Neural cell (in vitro differentiated cells): ENCODE measurements around the gene UNC5B. TPM values are rescaled to one million over a fixed set of nuclear protein-coding genes. Genes with fewer than 3 reads are reported as not detected.

ENCODE experiments used
- H2AFZ ChIP-seq: fragments of 200-600, 300-800 bp; sonication (generic), shearing (Covaris generic); 2 replicates; pipeline ENCODE4 v1.6.0; 2014; ENCODE audit warnings: low read depth, mild to moderate bottlenecking, antibody characterized with exemption, low read length, moderate library complexity
- H3F3A ChIP-seq: fragments of 200-600 bp; shearing (Covaris generic); 2 replicates; pipeline ENCODE4 v1.6.1; 2016; ENCODE audit warnings: mild to moderate bottlenecking, moderate library complexity, mixed read lengths, antibody characterized with exemption, low read length; ENCODE audit not compliant: insufficient read depth, poor library complexity, severe bottlenecking
- H3K27ac ChIP-seq: fragments of 200-600, 300-800 bp; sonication (generic), shearing (Covaris generic); 2 replicates; pipeline ENCODE4 v1.5.1; 2014; ENCODE audit warnings: mild to moderate bottlenecking, low read length, moderate library complexity
- H3K27me3 ChIP-seq: fragments of 300-800, 200-600 bp; sonication (generic), shearing (Covaris generic); 2 replicates; pipeline ENCODE4 v1.6.0; 2014; ENCODE audit warnings: mild to moderate bottlenecking, low read depth, low read length, moderate library complexity; ENCODE audit not compliant: insufficient read depth
- H3K36me3 ChIP-seq: fragments of 300-800, 200-600 bp; sonication (generic), shearing (Covaris generic); 2 replicates; pipeline ENCODE4 v1.5.1; 2014; ENCODE audit warnings: mild to moderate bottlenecking, antibody characterized with exemption, low read length, moderate library complexity; ENCODE audit not compliant: insufficient read depth
- H3K4me2 ChIP-seq: fragments of 300-800, 200-600 bp; sonication (generic), shearing (Covaris generic); 2 replicates; pipeline ENCODE4 v1.6.0; 2014; ENCODE audit warnings: mild to moderate bottlenecking, low read length
- H3K4me3 ChIP-seq: fragments of 300-800, 200-600 bp; sonication (generic), shearing (Covaris generic); 2 replicates; pipeline ENCODE4 v1.5.1; 2014; ENCODE audit warnings: mild to moderate bottlenecking, low read length, moderate library complexity
- H3K79me2 ChIP-seq: fragments of 200-600 bp; shearing (Covaris generic); replicated peaks from 2 replicates; pipeline ENCODE4 v1.6.0; 2014; ENCODE audit warnings: mild to moderate bottlenecking, low read length, moderate library complexity; ENCODE audit not compliant: insufficient read depth
- H3K9ac ChIP-seq: fragments of 300-800, 200-600 bp; sonication (generic), shearing (Covaris generic); 2 replicates; pipeline ENCODE4 v1.6.1; 2016; ENCODE audit warnings: mild to moderate bottlenecking, low read length, mixed read lengths
- H3K9me2 ChIP-seq: fragments of 200-600 bp; shearing (Covaris generic); 2 replicates; pipeline ENCODE4 v1.6.1; 2016; ENCODE audit warnings: mild to moderate bottlenecking, low read length, mixed read lengths; ENCODE audit not compliant: insufficient read depth
- H3K9me3 ChIP-seq: fragments of 200-600, 300-800 bp; sonication (generic), shearing (Covaris generic); 2 replicates; pipeline ENCODE4 v1.6.1; 2016; ENCODE audit warnings: mild to moderate bottlenecking, mixed run types, low read length, moderate library complexity, mixed read lengths
- H4K20me1 ChIP-seq: fragments of 200-600 bp; shearing (Covaris generic); 2 replicates; pipeline ENCODE4 v1.6.1; 2016; ENCODE audit warnings: mild to moderate bottlenecking, mixed run types; ENCODE audit not compliant: insufficient read depth
- EP300 ChIP-seq: fragments of 450-650 bp; conservative IDR thresholded peaks from 2 replicates; pipeline ENCODE4 v1.6.1; 2014; ENCODE audit warnings: antibody characterized with exemption, mild to moderate bottlenecking, moderate library complexity; ENCODE audit not compliant: poor library complexity, severe bottlenecking
- EZH2 ChIP-seq: fragments of 200-600, 300-800 bp; shearing (Covaris generic), sonication (generic); IDR thresholded peaks from 2 replicates; pipeline ENCODE4 v1.6.1; 2014; ENCODE audit warnings: antibody characterized with exemption, low read length, borderline replicate concordance, mild to moderate bottlenecking; ENCODE audit not compliant: insufficient read depth, poor library complexity, severe bottlenecking
- MXI1 ChIP-seq: fragments of 450-650 bp; conservative IDR thresholded peaks from 2 replicates; pipeline ENCODE4 v1.6.1; 2014; ENCODE audit warnings: antibody characterized with exemption, mild to moderate bottlenecking; ENCODE audit not compliant: poor library complexity, severe bottlenecking
- POLR2AphosphoS5 ChIP-seq: IDR thresholded peaks from 2 replicates; pipeline ENCODE4 v1.6.1; 2012
- RAD21 ChIP-seq: fragments of 450-650 bp; conservative IDR thresholded peaks from 2 replicates; pipeline ENCODE4 v1.6.1; 2014; ENCODE audit warnings: antibody characterized with exemption, mild to moderate bottlenecking, moderate library complexity
- SMC3 ChIP-seq: fragments of 450-650 bp; conservative IDR thresholded peaks from 2 replicates; pipeline ENCODE4 v1.6.1; 2014; ENCODE audit warnings: antibody characterized with exemption, mild to moderate bottlenecking, moderate library complexity; ENCODE audit not compliant: poor library complexity
- TAF1 ChIP-seq: IDR thresholded peaks from 2 replicates; pipeline ENCODE4 v1.6.1; 2012; ENCODE audit warnings: low read depth
- polyA plus RNA-seq: library from polyadenylated mRNA; depleted of rRNA; stranded (reverse); fragments of >200 nt; gene quantifications from 2 replicates; pipeline ENCODE4 v1.2.3, GENCODE V29; 2014
- TF ChIP-seq, protein P1 (sequence below): fragments of 450-650 bp; IDR thresholded peaks from 2 replicates; pipeline ENCODE4 v1.5.1; 2014; ENCODE audit warnings: antibody characterized with exemption, mild to moderate bottlenecking, moderate library complexity; ENCODE audit not compliant: poor library complexity, severe bottlenecking
- TF ChIP-seq, protein P2 (sequence below): IDR thresholded peaks from 2 replicates; pipeline ENCODE4 v1.6.1; 2012; ENCODE audit warnings: borderline replicate concordance

UNC5B gene
- polyA plus RNA-seq, 1 donor from 2014 or later: 2.0 TPM

DNA sequence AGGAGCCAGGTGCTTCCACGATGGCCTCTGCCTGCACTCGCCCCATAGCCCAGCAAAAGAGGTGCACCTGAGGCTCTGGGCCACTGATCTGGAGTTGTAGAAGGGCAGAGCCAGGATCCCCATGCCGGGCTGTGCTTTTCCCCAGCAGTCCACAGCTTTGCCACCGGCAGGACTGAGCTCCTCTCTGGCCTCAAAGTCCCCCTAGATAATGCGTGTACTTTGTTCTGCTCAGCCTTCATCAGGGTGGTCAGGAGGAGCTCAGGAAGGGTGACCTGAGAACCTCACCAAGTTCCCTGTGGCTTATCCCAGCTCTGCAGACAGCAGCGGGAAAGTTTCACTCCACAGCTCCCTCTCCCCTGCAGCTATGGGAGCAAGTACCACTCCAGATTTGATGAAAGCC, 27.9 kb upstream of the UNC5B start:
- Histone ChIP-seq H3K27me3 (no peaks in the 10 kb centered on the region), H3K9me3 (no peaks in the 10 kb centered on the region), H2AFZ (no peak overlapping the region), H3K27ac (no peak overlapping the region), H3K4me3 (no peak overlapping the region), H3K9ac (no peak overlapping the region), H3K36me3 (no peaks in the 10 kb centered on the region), H3F3A (no peaks in the 10 kb centered on the region), H3K79me2 (no peaks in the 10 kb centered on the region), H3K9me2 (no peaks in the 10 kb centered on the region), H4K20me1 (no peaks in the 10 kb centered on the region), H3K4me2 (no peak overlapping the region)
- TF ChIP-seq MXI1 (no peak), EZH2 (no peak), TAF1 (no peak)

DNA sequence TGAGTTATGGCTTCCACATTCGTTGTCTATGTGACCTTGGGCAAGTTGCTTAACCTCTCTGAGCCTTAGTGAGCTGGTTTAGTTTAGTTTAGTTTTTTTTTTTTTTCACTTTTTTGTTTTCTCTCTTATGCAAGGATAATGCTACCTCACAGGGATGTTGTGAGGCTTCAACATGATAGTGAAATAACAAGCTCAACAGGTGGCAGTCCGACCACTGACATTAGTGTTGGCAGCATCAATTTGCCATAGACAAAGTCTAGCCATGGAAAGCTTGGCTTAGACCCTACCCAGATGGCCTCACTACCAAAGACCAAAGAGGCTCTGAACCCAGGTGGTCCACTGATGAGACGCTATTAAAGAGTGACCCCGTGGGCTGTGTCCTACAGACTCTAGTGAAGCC, 27.2 kb upstream of the UNC5B start:
- Histone ChIP-seq H3K36me3 (no peaks in the 10 kb centered on the region), H3K79me2 (no peaks in the 10 kb centered on the region), H3K4me3 (no peak overlapping the region), H3K9me3 (no peaks in the 10 kb centered on the region), H3K4me2 (no peak overlapping the region), H3K27ac (no peak overlapping the region), H3K9ac (no peak overlapping the region), H2AFZ (no peak overlapping the region), H3K9me2 (no peaks in the 10 kb centered on the region), H4K20me1 (no peaks in the 10 kb centered on the region), H3F3A (no peaks in the 10 kb centered on the region), H3K27me3 (no peaks in the 10 kb centered on the region)
- TF ChIP-seq RAD21: no peak
- TF ChIP-seq, protein P1, sequence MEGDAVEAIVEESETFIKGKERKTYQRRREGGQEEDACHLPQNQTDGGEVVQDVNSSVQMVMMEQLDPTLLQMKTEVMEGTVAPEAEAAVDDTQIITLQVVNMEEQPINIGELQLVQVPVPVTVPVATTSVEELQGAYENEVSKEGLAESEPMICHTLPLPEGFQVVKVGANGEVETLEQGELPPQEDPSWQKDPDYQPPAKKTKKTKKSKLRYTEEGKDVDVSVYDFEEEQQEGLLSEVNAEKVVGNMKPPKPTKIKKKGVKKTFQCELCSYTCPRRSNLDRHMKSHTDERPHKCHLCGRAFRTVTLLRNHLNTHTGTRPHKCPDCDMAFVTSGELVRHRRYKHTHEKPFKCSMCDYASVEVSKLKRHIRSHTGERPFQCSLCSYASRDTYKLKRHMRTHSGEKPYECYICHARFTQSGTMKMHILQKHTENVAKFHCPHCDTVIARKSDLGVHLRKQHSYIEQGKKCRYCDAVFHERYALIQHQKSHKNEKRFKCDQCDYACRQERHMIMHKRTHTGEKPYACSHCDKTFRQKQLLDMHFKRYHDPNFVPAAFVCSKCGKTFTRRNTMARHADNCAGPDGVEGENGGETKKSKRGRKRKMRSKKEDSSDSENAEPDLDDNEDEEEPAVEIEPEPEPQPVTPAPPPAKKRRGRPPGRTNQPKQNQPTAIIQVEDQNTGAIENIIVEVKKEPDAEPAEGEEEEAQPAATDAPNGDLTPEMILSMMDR: no peak
- no peak for TF ChIP-seq TAF1
- TF ChIP-seq MXI1: no peak
- TF ChIP-seq EP300: no peak
- TF ChIP-seq POLR2AphosphoS5: no peak
- TF ChIP-seq, protein P2, sequence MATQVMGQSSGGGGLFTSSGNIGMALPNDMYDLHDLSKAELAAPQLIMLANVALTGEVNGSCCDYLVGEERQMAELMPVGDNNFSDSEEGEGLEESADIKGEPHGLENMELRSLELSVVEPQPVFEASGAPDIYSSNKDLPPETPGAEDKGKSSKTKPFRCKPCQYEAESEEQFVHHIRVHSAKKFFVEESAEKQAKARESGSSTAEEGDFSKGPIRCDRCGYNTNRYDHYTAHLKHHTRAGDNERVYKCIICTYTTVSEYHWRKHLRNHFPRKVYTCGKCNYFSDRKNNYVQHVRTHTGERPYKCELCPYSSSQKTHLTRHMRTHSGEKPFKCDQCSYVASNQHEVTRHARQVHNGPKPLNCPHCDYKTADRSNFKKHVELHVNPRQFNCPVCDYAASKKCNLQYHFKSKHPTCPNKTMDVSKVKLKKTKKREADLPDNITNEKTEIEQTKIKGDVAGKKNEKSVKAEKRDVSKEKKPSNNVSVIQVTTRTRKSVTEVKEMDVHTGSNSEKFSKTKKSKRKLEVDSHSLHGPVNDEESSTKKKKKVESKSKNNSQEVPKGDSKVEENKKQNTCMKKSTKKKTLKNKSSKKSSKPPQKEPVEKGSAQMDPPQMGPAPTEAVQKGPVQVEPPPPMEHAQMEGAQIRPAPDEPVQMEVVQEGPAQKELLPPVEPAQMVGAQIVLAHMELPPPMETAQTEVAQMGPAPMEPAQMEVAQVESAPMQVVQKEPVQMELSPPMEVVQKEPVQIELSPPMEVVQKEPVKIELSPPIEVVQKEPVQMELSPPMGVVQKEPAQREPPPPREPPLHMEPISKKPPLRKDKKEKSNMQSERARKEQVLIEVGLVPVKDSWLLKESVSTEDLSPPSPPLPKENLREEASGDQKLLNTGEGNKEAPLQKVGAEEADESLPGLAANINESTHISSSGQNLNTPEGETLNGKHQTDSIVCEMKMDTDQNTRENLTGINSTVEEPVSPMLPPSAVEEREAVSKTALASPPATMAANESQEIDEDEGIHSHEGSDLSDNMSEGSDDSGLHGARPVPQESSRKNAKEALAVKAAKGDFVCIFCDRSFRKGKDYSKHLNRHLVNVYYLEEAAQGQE: no peak
- no peak for TF ChIP-seq EZH2
- no peak for TF ChIP-seq SMC3

GRCh38 chr10:71187197-71187596, 25.2 kb upstream of the UNC5B start:
- Histone ChIP-seq H3K9me2 (no peaks in the 10 kb centered on the region), H4K20me1 (no peaks in the 10 kb centered on the region), H3K79me2 (no peaks in the 10 kb centered on the region), H3K9me3 (no peaks in the 10 kb centered on the region), H3K27me3 (no peaks in the 10 kb centered on the region), H3K4me3 (no peak overlapping the region), H3F3A (no peaks in the 10 kb centered on the region), H3K4me2 (no peak overlapping the region), H2AFZ (no peak overlapping the region), H3K9ac (no peak overlapping the region), H3K27ac (no peak overlapping the region), H3K36me3 (no peaks in the 10 kb centered on the region)
- TF ChIP-seq RAD21: no peak
- no peak for TF ChIP-seq TAF1
- no peak for TF ChIP-seq EZH2
- TF ChIP-seq, protein P1: no peak
- TF ChIP-seq, protein P2: no peak
- no peak for TF ChIP-seq POLR2AphosphoS5
- no peak for TF ChIP-seq SMC3
- TF ChIP-seq EP300: no peak
- no peak for TF ChIP-seq MXI1
